Large intestine (tissue), 3 donors: Measurements from ENCODE around the gene THRB. TPM values are rescaled to one million over a fixed set of nuclear protein-coding genes. Genes with fewer than 3 reads are reported as not detected.

Experiments used
- DNase-seq, 2 donors: peaks; one replicate each; pipeline versions ENCODE4 v3.0.0 to v3.0.0-alpha.2; 2013
- H3K27ac ChIP-seq: one replicate; pipeline ENCODE4 v1.5.1; 2013; ENCODE audit warnings: low read length
- H3K27me3 ChIP-seq: 2 replicates; pipeline ENCODE4 v1.6.1; 2013; ENCODE audit warnings: low read length; ENCODE audit not compliant: control insufficient read depth, insufficient read depth
- H3K36me3 ChIP-seq: 2 replicates; pipeline ENCODE4 v1.6.1; 2013; ENCODE audit warnings: low read length; ENCODE audit not compliant: control insufficient read depth, insufficient read depth
- H3K4me1 ChIP-seq: one replicate; pipeline ENCODE4 v1.6.1; 2013; ENCODE audit warnings: low read length; ENCODE audit not compliant: control insufficient read depth, insufficient read depth
- H3K4me3 ChIP-seq: one replicate; pipeline ENCODE4 v1.5.1; 2013; ENCODE audit warnings: low read length
- H3K9me3 ChIP-seq: one replicate; pipeline ENCODE4 v1.6.1; 2013; ENCODE audit warnings: mild to moderate bottlenecking, low read depth, low read length, moderate library complexity; ENCODE audit not compliant: control insufficient read depth
- WGBS: methylation state at CpG from one replicate; pipeline ENCODE4 v1.1.5; 2013; ENCODE audit warnings: low lambda C conversion rate; ENCODE audit not compliant: insufficient coverage; 5-methylcytosine and 5-hydroxymethylcytosine counted together
- polyA plus RNA-seq: library from polyadenylated mRNA; unstranded; fragments of 120-200 nt; gene quantifications from one replicate; pipeline ENCODE4 v1.2.1, GENCODE V29; 2013

THRB gene
- polyA plus RNA-seq, 1 donor: 38.3 TPM

DNA sequence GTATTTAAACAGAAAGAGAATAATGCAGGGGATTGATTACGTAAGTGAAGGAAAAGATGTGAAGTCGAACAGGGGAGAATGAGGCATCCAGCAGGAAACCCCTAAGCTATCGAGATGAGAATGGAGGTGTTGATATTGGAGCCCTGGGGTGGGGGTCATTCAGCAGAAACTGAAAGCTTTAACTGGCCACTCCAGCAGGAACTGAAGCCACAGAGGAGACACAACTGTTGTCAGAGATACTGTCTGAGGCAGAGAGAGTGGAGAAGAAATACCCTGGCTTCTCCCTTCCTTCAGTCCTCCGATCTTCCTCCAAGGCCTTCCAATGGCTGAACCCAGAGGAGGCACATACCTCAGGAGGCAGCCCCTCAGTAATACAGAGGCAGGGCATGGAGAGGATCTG lies 152.4 kb downstream of the THRB start:
- no peaks in the 10 kb centered on the region for H3K4me1 ChIP-seq
- 88% methylated on average over 2 of the region's 4 CpGs for WGBS
- H3K27me3 ChIP-seq: no peaks in the 10 kb centered on the region
- no peak overlapping the region for H3K27ac ChIP-seq
- no peaks in the 10 kb centered on the region for H3K36me3 ChIP-seq
- peaks cover 2% of the 10 kb centered on the region for H3K9me3 ChIP-seq
- no peak for DNase-seq
- no peak overlapping the region for H3K4me3 ChIP-seq

- no peaks in the 10 kb centered on the region for H3K4me1 ChIP-seq
- DNase-seq: no peak
- H3K4me3 ChIP-seq: no peak overlapping the region
- H3K9me3 ChIP-seq: peaks cover 2% of the 10 kb centered on the region
- H3K27ac ChIP-seq: no peak overlapping the region
- no peaks in the 10 kb centered on the region for H3K27me3 ChIP-seq
- no peaks in the 10 kb centered on the region for H3K36me3 ChIP-seq
Observed at GRCh38 chr3:24341668-24342067, 153.0 kb downstream of the THRB start.

- no peak overlapping the region for H3K4me3 ChIP-seq
- no peak for DNase-seq
- WGBS: 96% methylated on average over 3 of the region's 4 CpGs
- peaks cover 4% of the 10 kb centered on the region for H3K36me3 ChIP-seq
- H3K27ac ChIP-seq: no peak overlapping the region
- H3K9me3 ChIP-seq: peaks cover 2% of the 10 kb centered on the region
- no peaks in the 10 kb centered on the region for H3K4me1 ChIP-seq
- no peaks in the 10 kb centered on the region for H3K27me3 ChIP-seq
Observed at GRCh38 chr3:24340966-24341365, 153.7 kb downstream of the THRB start.

GRCh38 chr3:24340161-24340560 lies 154.5 kb downstream of the THRB start:
- no peak overlapping the region for H3K27ac ChIP-seq
- no peak overlapping the region for H3K4me3 ChIP-seq

DNA sequence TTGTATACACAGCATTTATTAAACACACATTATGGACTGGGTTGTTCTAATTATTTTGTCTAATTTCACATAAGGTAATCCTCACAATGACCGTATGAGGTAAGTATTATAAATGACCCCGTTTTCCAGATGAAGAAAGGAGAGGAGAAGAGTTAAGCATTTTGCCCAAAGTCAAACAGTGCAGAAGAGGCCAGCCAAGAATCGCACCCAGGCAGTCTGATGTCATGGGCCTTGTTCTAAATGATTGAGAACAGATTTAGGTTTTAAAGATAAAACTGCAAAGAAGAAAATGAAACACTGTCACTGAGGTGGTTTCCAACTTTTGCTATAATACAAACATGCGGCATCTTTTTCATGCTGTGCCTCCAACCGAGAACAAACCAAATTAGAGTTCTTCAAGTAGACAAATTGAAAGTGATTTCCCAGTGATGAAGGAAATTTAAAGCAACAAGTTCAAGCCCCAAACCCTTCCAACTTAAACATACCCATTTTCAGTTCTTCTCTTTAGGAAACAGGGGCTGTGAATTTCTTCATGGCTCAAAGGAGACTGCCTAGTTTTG lies 155.3 kb downstream of the THRB start:
- no peaks in the 10 kb centered on the region for H3K27me3 ChIP-seq
- H3K4me1 ChIP-seq: no peaks in the 10 kb centered on the region
- no peak overlapping the region for H3K27ac ChIP-seq
- WGBS: 87% methylated on average over 4 of the region's 5 CpGs
- DNase-seq: no peak
- no peak overlapping the region for H3K4me3 ChIP-seq
- peaks cover 2% of the 10 kb centered on the region for H3K9me3 ChIP-seq
- H3K36me3 ChIP-seq: peaks cover 16% of the 10 kb centered on the region

More at GRCh38 chr3:24340161-24340560, 154.5 kb downstream of the THRB start:
- no peaks in the 10 kb centered on the region for H3K27me3 ChIP-seq
- no peak for DNase-seq
- H3K9me3 ChIP-seq: peaks cover 2% of the 10 kb centered on the region
- H3K4me1 ChIP-seq: no peaks in the 10 kb centered on the region
- WGBS: 82% methylated on average over 1 of the region's 1 CpG
- H3K36me3 ChIP-seq: peaks cover 10% of the 10 kb centered on the region

- WGBS: 80% methylated on average over 1 of the region's 5 CpGs
- DNase-seq: no peak
Observed at GRCh38 chr3:24338409-24339130, 156.1 kb downstream of the THRB start.

GRCh38 chr3:24336101-24336500 lies 158.5 kb downstream of the THRB start:
- no peaks in the 10 kb centered on the region for H3K4me1 ChIP-seq
- no peak overlapping the region for H3K27ac ChIP-seq
- no peak for DNase-seq
- no peak overlapping the region for H3K4me3 ChIP-seq
- no peaks in the 10 kb centered on the region for H3K27me3 ChIP-seq
- no CpG with 5 or more reads among the region's 3 CpGs for whole genome bisulfite sequencing
- H3K9me3 ChIP-seq: peaks cover 2% of the 10 kb centered on the region
- H3K36me3 ChIP-seq: peaks cover 25% of the 10 kb centered on the region

More at GRCh38 chr3:24338409-24339130, 156.1 kb downstream of the THRB start:
- Histone ChIP-seq H3K4me1 (no peaks in the 10 kb centered on the region), H3K27me3 (no peaks in the 10 kb centered on the region), H3K27ac (no peak overlapping the region), H3K4me3 (no peak overlapping the region), H3K9me3 (peaks cover 2% of the 10 kb centered on the region), H3K36me3 (peaks cover 16% of the 10 kb centered on the region)

DNA sequence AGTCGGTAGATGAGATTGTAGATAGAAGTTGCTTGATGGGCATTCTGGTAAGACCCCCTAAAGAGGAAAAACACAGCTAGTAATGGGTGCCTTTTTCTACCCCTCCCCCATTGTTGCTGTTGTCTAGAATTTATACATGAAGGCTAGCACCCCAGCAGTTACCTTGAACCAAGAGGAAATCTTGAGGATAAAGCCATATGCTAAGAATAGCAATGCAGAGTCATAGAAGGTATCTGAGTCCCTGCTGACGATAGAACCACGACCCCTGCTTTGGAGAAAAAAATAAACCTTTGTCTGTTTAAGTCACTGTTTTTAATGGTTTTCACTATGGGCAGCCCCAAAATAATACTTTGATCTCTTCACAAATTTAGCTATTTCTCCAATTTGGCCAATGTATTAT lies 162.6 kb downstream of the THRB start:
- H3K4me1 ChIP-seq: no peaks in the 10 kb centered on the region
- DNase-seq: no peak
- peaks cover 28% of the 10 kb centered on the region for H3K36me3 ChIP-seq
- 100% methylated on average over 2 of the region's 3 CpGs for WGBS
- no peaks in the 10 kb centered on the region for H3K9me3 ChIP-seq
- no peak overlapping the region for H3K4me3 ChIP-seq
- no peak overlapping the region for H3K27ac ChIP-seq
- H3K27me3 ChIP-seq: no peaks in the 10 kb centered on the region

DNA sequence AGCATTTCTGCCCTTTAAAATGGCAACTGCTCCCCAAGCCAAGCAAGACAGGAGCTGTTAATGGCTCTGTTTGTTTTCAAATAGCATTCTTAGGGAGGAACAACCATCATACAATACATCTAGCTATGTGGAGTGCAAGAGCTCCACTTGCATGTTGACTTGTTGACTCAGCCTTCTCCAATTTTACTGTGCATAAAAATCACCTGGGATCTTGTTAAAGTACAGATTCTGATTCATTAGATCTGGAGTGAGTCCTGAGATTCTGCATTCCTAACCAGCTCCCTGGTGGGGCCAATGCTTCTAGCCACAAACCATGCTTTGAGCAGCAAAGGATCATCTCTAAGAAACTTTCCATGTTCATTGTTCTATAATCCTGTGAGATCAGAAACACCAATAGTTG lies 171.4 kb downstream of the THRB start:
- H3K4me1 ChIP-seq: no peaks in the 10 kb centered on the region
- DNase-seq: no peak
- H3K36me3 ChIP-seq: no peaks in the 10 kb centered on the region
- H3K27me3 ChIP-seq: no peaks in the 10 kb centered on the region
- H3K4me3 ChIP-seq: no peak overlapping the region
- H3K9me3 ChIP-seq: no peaks in the 10 kb centered on the region
- H3K27ac ChIP-seq: no peak overlapping the region

GRCh38 chr3:24320601-24321000 lies 174.0 kb downstream of the THRB start:
- no peaks in the 10 kb centered on the region for H3K36me3 ChIP-seq
- no peak overlapping the region for H3K27ac ChIP-seq
- no peak for DNase-seq
- peaks cover 17% of the 10 kb centered on the region for H3K4me1 ChIP-seq
- no peaks in the 10 kb centered on the region for H3K27me3 ChIP-seq
- no peaks in the 10 kb centered on the region for H3K9me3 ChIP-seq
- H3K4me3 ChIP-seq: no peak overlapping the region

- 100% methylated on average over 1 of the region's 1 CpG for WGBS
- H3K27me3 ChIP-seq: no peaks in the 10 kb centered on the region
- no peak overlapping the region for H3K4me3 ChIP-seq
- no peaks in the 10 kb centered on the region for H3K36me3 ChIP-seq
- H3K4me1 ChIP-seq: peaks cover 23% of the 10 kb centered on the region
- no peak for DNase-seq
- no peaks in the 10 kb centered on the region for H3K9me3 ChIP-seq
- H3K27ac ChIP-seq: no peak overlapping the region
Observed at GRCh38 chr3:24318677-24319287, 175.9 kb downstream of the THRB start.
